ENCODE measurements around the gene STK11.

- TF ChIP-seq POLR2A (IDR thresholded peaks at IDR 0.05) (no peak), CTCF (IDR thresholded peaks at IDR 0.05) (no peak)
Measured at GRCh38 chr19:1227304-1228054, 21.9 kb downstream of the STK11 start.

Measured in body of pancreas (tissue), 4 donors.